Stimulated activated naive B cell treated with anti-CD40 and anti-IgM and Interleukin-4, amounts not matched to agents 10 μg/mL and 1 μg/mL and 100 μg/mL, for 72 hours (primary cell): ENCODE measurements around the gene MAP1B.

Experiments used
- ATAC-seq, 2 donors: fragments of 150-1000 bp; cut with Tn5 transposase; replicated peaks; 2 replicates each; pipeline ENCODE4 v1.10.0; 2021; ENCODE audit warnings: moderate library complexity in 1 of 2
- DNase-seq: peaks from one replicate; pipeline ENCODE4 v3.0.0; 2021
- H3K27ac Mint-ChIP-seq: one replicate; pipeline ENCODE4 v1.8.0; 2022; ENCODE audit warnings: mild to moderate bottlenecking, mixed read lengths
- H3K27me3 Mint-ChIP-seq, 2 donors: one replicate each; pipeline ENCODE4 v1.8.0; 2022; ENCODE audit warnings: mixed read lengths in 2 of 2
- H3K36me3 Mint-ChIP-seq, 2 donors: one replicate each; pipeline ENCODE4 v1.8.0; 2022; ENCODE audit warnings: mixed read lengths in 2 of 2, mild to moderate bottlenecking in 1 of 2
- H3K4me1 Mint-ChIP-seq, 2 donors: one replicate each; pipeline ENCODE4 v1.8.0; 2022; ENCODE audit warnings: mixed read lengths in 2 of 2, mild to moderate bottlenecking in 1 of 2
- H3K4me3 Mint-ChIP-seq, 2 donors: one replicate each; pipeline ENCODE4 v1.8.0; 2022; ENCODE audit warnings: mild to moderate bottlenecking in 2 of 2, mixed read lengths in 2 of 2, moderate library complexity in 1 of 2
- H3K9me3 Mint-ChIP-seq, 2 donors: one replicate each; pipeline ENCODE4 v1.8.0; 2022; ENCODE audit warnings: mixed read lengths in 2 of 2, mild to moderate bottlenecking in 1 of 2

MAP1B gene

GRCh38 chr5:72171667-72172066 lies 64.4 kb downstream of the MAP1B start:
- H3K9me3 Mint-ChIP-seq: no peaks in the 10 kb centered on the region
- peaks cover 12 to 48% of the 10 kb centered on the region in 2 donors for H3K27me3 Mint-ChIP-seq
- peak; percentile 23 to 54 for ATAC-seq
- no peaks in the 10 kb centered on the region for H3K36me3 Mint-ChIP-seq
- no peaks in the 10 kb centered on the region for H3K4me1 Mint-ChIP-seq
- no peak overlapping the region for H3K27ac Mint-ChIP-seq
- DNase-seq: no peak
- no peak overlapping the region for H3K4me3 Mint-ChIP-seq

DNA sequence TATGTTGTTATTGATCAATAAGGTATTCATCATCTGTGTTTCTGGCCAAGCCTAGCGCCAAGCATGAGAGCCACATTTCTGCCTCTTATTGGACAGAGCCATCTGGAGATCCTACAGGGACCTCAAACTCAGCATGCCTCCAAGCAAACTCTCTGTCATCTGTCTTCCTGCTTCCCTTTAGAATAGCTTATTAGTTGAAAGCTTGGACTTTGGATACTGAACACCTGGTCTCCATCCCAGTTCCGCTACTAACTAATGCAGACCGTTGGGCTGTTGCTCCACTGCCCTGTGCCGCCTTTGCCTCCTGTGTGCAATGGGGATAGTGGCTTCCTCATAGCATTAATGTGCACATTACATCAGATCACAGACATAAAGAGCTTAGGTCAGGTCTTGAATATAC lies 65.5 kb downstream of the MAP1B start:
- H3K4me1 Mint-ChIP-seq: no peaks in the 10 kb centered on the region
- H3K36me3 Mint-ChIP-seq: no peaks in the 10 kb centered on the region
- H3K9me3 Mint-ChIP-seq: no peaks in the 10 kb centered on the region
- peaks cover 11 to 40% of the 10 kb centered on the region in 2 donors for H3K27me3 Mint-ChIP-seq
- no peak for DNase-seq
- no peak for ATAC-seq
- no peak overlapping the region for H3K27ac Mint-ChIP-seq
- H3K4me3 Mint-ChIP-seq: no peak overlapping the region

GRCh38 chr5:72177538-72177937 lies 70.3 kb downstream of the MAP1B start:
- no peaks in the 10 kb centered on the region for H3K4me1 Mint-ChIP-seq
- H3K9me3 Mint-ChIP-seq: no peaks in the 10 kb centered on the region
- ATAC-seq: no peak
- H3K27me3 Mint-ChIP-seq: peaks cover 11 to 43% of the 10 kb centered on the region in 2 donors
- no peak overlapping the region for H3K27ac Mint-ChIP-seq
- H3K36me3 Mint-ChIP-seq: no peaks in the 10 kb centered on the region
- no peak for DNase-seq
- no peak overlapping the region for H3K4me3 Mint-ChIP-seq

DNA sequence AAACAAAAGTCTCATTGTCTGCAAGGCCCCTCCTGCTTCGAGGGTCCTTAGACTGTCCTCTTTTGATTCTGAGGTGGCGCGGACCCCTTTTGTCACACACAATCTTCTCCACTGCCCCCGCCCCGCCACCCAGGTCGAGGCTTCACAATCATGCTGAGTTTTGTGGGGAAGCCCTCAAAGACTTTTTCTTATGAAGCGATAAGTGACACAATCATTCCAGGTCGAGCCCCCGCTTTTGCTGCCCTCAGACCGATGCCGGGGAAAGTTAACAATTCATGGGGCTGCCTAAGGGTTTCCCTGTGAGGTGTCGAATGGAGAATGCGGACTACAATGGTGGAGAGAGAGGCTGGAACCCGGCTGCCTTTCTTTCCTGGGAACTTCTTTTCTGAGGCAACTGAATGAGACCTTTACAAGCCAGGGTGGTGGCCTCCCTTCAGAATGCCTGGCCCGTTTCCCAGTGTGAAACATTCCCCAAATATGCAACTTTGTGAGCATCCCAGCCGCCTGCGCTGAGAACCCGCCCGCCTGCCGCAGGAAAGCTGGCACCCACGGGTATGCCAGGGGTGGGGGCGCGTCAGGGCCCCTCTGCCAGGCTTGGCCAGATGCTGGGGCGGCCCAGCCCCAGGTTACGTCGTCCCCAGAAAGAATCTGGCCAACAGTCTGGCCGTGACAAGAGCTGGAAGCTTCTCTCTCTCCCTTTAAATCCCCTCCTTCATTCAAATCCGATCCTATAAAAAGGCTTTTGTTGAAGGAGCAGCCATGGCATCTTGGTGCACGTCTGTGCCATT lies 71.9 kb downstream of the MAP1B start:
- no peak for DNase-seq

DNA sequence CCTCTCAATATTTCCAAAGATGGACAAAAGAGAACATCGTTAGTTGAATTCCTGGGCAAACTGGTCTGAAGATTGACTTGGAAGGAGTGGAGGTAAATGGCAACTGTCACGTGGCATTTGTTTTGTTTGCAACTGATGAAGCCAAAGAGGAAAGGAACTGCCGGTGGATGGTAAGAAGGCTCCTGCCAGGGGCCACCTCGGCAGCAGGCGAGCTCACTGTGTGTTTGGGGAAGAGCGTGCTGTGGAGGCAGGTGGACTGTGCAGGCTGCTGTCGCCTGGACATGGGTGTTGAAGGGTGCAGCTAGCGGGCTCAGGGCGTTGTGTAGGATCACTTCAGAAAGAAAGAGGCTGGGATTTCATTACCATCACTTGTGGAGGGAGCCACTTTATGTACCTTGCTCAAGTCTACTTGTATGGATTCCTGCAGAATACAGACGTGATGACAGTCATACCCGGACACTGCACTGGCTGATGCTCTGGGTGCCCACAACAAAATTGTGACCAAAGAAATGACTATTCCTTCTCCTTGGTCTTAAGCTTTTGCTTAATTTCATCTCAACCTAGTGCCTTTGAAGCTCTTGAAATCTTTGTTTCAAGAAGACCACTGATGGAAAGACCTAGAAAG lies 72.7 kb downstream of the MAP1B start:
- H3K9me3 Mint-ChIP-seq: no peaks in the 10 kb centered on the region
- no peaks in the 10 kb centered on the region for H3K4me1 Mint-ChIP-seq
- no peak for DNase-seq
- no peak overlapping the region for H3K27ac Mint-ChIP-seq
- ATAC-seq: no peak
- H3K36me3 Mint-ChIP-seq: no peaks in the 10 kb centered on the region
- H3K4me3 Mint-ChIP-seq: no peak overlapping the region
- peaks cover 19 to 54% of the 10 kb centered on the region in 2 donors for H3K27me3 Mint-ChIP-seq

More for the DNA sequence above, 71.9 kb downstream of the MAP1B start:
- peaks cover 19 to 58% of the 10 kb centered on the region in 2 donors for H3K27me3 Mint-ChIP-seq
- no peaks in the 10 kb centered on the region for H3K4me1 Mint-ChIP-seq
- H3K27ac Mint-ChIP-seq: no peak overlapping the region
- H3K9me3 Mint-ChIP-seq: no peaks in the 10 kb centered on the region
- no peak overlapping the region for H3K4me3 Mint-ChIP-seq
- ATAC-seq: no peak
- no peaks in the 10 kb centered on the region for H3K36me3 Mint-ChIP-seq

GRCh38 chr5:72180925-72181324 lies 73.7 kb downstream of the MAP1B start:
- ATAC-seq (no peak), DNase-seq (no peak)
- Mint-ChIP-seq H3K4me3 (no peak overlapping the region), H3K36me3 (no peaks in the 10 kb centered on the region), H3K27me3 (peaks cover 19 to 45% of the 10 kb centered on the region in 2 donors), H3K27ac (no peak overlapping the region), H3K9me3 (no peaks in the 10 kb centered on the region), H3K4me1 (no peaks in the 10 kb centered on the region)

DNA sequence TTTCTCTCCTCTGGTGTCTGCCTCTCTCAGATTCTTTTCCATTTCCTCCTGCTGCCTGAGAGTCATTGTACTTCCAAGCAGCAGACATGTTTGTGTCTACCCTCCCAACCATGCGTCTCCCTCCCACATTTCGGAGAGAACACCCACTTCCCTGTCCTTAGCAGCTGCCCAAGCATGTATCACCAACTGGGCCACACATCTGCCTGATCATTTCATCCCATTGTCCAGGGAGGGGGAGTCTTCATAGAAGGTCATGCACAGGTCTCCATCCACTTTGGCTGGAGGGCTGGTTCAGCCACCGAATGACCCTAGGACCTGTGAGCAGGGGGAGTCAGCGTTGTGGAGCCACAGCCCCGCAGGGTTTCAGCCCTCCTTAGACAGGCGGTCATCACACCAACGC lies 75.4 kb downstream of the MAP1B start:
- no peak overlapping the region for H3K4me3 Mint-ChIP-seq
- no peaks in the 10 kb centered on the region for H3K9me3 Mint-ChIP-seq
- no peak overlapping the region for H3K27ac Mint-ChIP-seq
- H3K4me1 Mint-ChIP-seq: no peaks in the 10 kb centered on the region
- ATAC-seq (no peak), DNase-seq (no peak)
- peaks cover 19 to 41% of the 10 kb centered on the region in 2 donors for H3K27me3 Mint-ChIP-seq
- H3K36me3 Mint-ChIP-seq: no peaks in the 10 kb centered on the region

GRCh38 chr5:72183101-72183520 lies 75.8 kb downstream of the MAP1B start:
- ATAC-seq (no peak), DNase-seq (no peak)
- Mint-ChIP-seq H3K27me3 (peaks cover 19 to 41% of the 10 kb centered on the region in 2 donors), H3K9me3 (no peaks in the 10 kb centered on the region), H3K27ac (no peak overlapping the region), H3K4me3 (no peak overlapping the region), H3K36me3 (no peaks in the 10 kb centered on the region), H3K4me1 (no peaks in the 10 kb centered on the region)

- Mint-ChIP-seq H3K27me3 (peaks cover 19 to 38% of the 10 kb centered on the region in 2 donors), H3K9me3 (no peaks in the 10 kb centered on the region)
Measured at GRCh38 chr5:72184408-72184807, 77.1 kb downstream of the MAP1B start.

DNA sequence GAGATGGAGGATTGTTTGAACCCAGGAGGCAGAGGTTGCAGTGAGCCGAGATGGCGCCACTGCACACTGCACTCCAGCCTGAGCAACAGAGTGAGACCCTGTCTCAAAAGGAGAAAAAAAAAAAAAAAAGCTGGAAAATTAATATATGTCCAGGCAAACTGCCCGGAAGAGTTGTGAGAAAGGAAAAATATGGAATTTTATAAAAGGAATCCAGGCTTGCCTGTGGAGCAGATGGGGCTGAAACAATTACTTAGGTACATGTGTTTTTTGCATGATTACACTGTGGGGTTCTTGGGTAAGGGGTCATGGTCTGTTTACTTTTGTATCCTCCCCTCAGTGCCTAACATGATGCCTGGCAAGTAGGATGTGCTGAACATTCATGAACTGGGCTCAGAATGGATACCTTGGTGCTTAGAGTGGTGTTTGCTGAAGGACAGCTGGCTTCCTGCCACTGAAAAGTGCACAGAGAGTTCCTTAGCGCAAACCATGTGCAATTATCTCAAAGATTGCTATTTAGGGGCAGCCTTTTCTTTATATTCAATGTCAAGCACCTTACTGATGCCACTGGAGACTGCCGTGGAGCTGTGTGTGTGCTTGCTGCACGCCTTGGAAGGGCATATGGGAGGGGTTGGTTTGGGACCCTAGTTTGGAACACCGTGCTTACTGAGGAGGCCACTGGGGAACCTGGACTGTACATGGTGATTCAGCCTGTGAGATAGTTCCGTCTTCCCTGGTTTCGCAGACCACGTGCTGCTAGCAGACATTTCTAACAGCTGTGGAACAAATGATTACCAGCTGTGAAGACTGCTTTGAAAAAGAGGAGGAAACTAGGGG lies 78.4 kb downstream of the MAP1B start:
- Mint-ChIP-seq H3K9me3 (no peaks in the 10 kb centered on the region), H3K27ac (no peak overlapping the region), H3K27me3 (peaks cover 13 to 28% of the 10 kb centered on the region in 2 donors), H3K4me1 (no peaks in the 10 kb centered on the region), H3K36me3 (no peaks in the 10 kb centered on the region), H3K4me3 (no peak overlapping the region)
- no peak for ATAC-seq
- no peak for DNase-seq

More at GRCh38 chr5:72184408-72184807, 77.1 kb downstream of the MAP1B start:
- H3K27ac Mint-ChIP-seq: no peak overlapping the region
- ATAC-seq (no peak), DNase-seq (no peak)
- no peak overlapping the region for H3K4me3 Mint-ChIP-seq
- H3K4me1 Mint-ChIP-seq: no peaks in the 10 kb centered on the region
- H3K36me3 Mint-ChIP-seq: no peaks in the 10 kb centered on the region

GRCh38 chr5:72187388-72188075 lies 80.3 kb downstream of the MAP1B start:
- no peaks in the 10 kb centered on the region for H3K36me3 Mint-ChIP-seq
- DNase-seq (no peak), ATAC-seq (no peak)
- no peak overlapping the region for H3K27ac Mint-ChIP-seq
- H3K4me1 Mint-ChIP-seq: no peaks in the 10 kb centered on the region
- no peaks in the 10 kb centered on the region for H3K9me3 Mint-ChIP-seq
- peaks cover 12 to 30% of the 10 kb centered on the region in 2 donors for H3K27me3 Mint-ChIP-seq
- H3K4me3 Mint-ChIP-seq: no peak overlapping the region

GRCh38 chr5:72188166-72188565 lies 80.9 kb downstream of the MAP1B start:
- DNase-seq (no peak), ATAC-seq (no peak)
- Mint-ChIP-seq H3K27ac (no peak overlapping the region), H3K4me1 (no peaks in the 10 kb centered on the region), H3K27me3 (peaks cover 9 to 27% of the 10 kb centered on the region in 2 donors), H3K9me3 (no peaks in the 10 kb centered on the region), H3K36me3 (no peaks in the 10 kb centered on the region), H3K4me3 (no peak overlapping the region)

DNA sequence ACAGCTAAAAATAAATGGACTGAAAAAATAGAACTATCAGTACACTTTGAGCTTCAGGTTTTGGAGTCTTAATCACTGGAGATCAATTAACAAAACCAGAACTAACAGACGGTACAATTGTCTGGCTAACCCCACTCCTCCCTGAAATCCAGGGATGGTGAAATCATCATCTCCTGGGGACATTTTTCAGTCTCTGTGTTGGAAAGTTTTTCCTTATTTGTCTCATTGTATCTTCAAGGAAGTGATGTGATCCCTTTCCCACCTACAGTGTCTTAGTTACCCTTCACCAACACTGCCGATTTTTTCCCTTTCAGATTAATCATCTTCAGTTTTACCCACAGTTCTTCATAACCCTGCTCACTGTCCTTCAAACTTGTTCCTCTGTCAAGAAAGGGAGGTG lies 81.9 kb downstream of the MAP1B start:
- Mint-ChIP-seq H3K4me1 (no peaks in the 10 kb centered on the region), H3K9me3 (no peaks in the 10 kb centered on the region), H3K36me3 (no peaks in the 10 kb centered on the region), H3K27me3 (peaks cover 4 to 17% of the 10 kb centered on the region in 2 donors), H3K27ac (no peak overlapping the region), H3K4me3 (no peak overlapping the region)
- DNase-seq (no peak), ATAC-seq (no peak)

DNA sequence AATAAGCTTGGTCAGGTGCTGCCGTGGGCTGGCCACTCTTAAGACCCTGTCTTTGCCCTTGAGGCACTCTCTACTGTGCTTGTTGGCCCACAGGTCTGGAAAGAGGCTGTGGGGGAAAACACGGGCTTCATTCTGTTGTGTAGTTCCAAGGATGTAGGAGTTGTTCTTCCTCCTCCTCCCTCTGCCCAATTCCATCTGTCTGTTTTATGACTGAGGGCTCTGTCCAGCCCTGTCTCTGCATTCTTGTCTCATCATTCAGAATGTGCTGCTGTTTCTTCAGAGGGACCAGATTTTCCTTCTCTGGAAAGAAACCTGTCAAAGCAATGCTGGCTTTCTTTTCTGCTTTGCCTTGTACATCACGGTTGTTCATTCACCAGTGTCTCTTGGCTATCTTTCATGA lies 84.1 kb downstream of the MAP1B start:
- H3K27ac Mint-ChIP-seq: no peak overlapping the region
- H3K4me3 Mint-ChIP-seq: no peak overlapping the region
- peaks cover 5% of the 10 kb centered on the region in 2 donors for H3K9me3 Mint-ChIP-seq
- H3K4me1 Mint-ChIP-seq: peaks cover 6 to 10% of the 10 kb centered on the region in 2 donors
- peaks cover 9 to 16% of the 10 kb centered on the region in 2 donors for H3K27me3 Mint-ChIP-seq
- DNase-seq: no peak
- no peak for ATAC-seq
- peaks cover 0 to 1% of the 10 kb centered on the region in 2 donors for H3K36me3 Mint-ChIP-seq
